Endothelial cell of hepatic sinusoid (primary cell): ENCODE results near the gene FAM217A.

Experiments used
- in situ Hi-C: cut with HindIII; loops from 2 replicates; pipeline ENCODE4 v1.10.0; 2017; ENCODE audit warnings: low sequenced_read_pairs

Gene FAM217A

DNA sequence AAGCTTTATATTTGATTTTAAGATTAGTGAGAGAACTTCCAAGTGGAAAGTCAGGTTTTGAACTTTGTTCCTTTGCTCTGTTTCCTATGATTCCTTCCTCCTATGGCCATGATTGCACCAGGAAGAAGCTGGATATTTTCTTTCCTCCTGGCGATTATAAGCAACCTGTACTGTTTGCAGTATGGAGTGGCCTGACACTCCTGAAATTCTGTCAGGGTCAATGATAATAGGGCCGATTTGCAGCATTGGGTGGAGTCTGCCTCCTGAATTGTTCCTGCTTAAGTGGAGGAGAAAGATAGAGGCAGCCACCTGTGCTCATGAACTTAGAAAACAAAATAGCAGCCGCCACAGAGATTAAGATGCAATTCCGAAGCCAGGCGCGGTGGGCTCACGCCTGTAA is 9.8 kb upstream of the FAM217A start:
- in situ Hi-C loops, result no loop called here

GRCh38 chr6:4085332-4085700 is 6.4 kb upstream of the FAM217A start:
- in situ Hi-C loops, result no loop called here

- in situ Hi-C loops, result no loop called here
These were observed 5.8 kb upstream of the FAM217A start for GRCh38 chr6:4084444-4085331.

DNA sequence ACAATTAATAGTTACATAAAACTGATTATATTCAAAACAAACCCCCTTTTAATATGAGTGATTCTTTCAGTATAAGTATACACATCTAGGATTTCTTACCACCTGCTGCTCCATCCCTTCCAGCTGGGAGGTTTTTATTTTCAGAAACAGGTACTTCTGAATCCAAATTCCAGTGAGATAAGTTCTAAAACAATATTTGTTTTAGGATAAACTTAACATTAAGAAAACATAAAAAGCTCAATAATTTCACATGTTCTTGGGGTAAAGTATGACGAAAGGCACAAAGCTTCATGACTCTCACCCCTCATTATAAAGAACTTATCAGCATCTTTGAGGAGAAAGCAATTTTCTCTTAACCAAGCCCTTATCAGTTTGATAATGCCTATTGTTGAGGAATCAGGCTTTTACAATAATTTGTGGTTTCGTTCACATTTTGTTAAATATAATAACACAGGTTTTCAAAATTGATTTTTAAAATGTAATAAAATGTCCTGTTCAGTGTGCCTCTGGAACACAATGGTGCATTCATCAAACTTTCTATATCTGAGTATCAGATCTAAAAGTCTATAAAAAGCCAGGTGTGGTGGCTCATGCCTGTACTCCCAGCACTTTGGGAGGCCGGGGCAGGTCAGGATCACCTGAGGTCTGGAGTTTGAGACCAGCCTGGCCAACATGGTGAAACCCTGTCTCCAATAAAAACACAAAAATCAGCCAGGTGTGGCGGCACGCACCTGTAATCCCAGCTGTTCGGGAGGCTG is 4.3 kb downstream of the FAM217A start:
- in situ Hi-C loops, result no loop called here

DNA sequence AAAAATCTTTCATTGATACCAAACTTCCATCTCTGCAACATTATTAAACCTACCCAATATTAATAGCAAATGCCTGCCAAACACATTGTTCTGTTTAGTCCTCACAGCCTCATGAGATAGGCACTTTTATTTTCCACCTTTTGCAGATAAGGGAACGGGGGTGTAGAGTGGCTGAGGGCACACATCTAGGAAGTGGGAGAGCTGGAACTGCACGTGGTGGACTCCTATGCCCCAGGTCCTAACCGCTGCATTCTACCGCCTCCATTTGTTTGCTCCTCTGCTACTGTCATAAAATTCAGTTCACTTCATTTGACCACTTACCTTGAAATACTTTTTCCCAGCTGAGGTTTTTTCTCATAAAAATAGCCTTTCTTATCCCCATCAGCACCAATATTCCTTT is 7.6 kb downstream of the FAM217A start:
- in situ Hi-C loops, result no loop called here

DNA sequence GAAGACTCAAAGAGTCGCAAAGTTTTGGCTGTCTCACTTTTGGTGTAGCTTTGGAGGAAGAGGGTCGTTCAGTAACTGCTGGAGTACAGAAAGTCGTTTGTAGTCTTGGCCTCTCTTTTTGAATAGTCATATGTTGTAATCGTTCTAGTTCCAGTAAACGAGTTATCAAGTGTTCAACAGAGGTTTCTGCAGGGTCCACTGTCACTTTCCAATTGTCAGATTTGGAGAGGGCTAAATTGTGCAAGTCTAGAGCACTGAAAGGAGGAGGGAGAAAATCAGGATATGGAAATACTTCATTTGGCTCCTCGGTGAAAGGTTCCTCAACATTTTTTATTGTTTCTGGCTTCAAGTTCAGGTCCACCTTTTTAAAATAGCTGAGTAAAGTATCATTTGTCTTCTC is 9.7 kb downstream of the FAM217A start:
- in situ Hi-C loops, result no loop called here

DNA sequence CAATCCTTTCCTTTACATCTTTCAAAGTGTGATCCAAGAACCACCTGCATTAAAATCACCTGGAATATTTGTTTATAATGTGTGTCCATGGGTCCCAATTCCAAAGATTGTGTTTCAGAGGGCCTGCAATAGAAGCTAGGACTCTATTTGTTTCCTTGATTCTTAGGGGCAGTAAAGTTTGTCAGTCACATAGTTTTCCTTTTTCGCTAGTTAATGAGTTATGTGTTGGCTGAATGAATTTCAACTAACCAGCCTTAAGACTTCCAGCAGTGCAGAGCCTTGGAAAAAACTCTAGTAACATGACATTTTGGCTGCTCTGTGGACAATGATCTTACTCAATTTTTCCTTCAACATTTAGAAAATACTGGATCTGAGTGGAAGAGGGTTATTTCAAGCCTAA is 11.3 kb downstream of the FAM217A start:
- in situ Hi-C loops, result no loop called here

GRCh38 chr6:4066029-4066755 is 12.7 kb downstream of the FAM217A start:
- in situ Hi-C loops, result no loop called here

GRCh38 chr6:4059115-4059777 is 19.7 kb downstream of the FAM217A start:
- in situ Hi-C loops, result loop anchor here (5.0 kb wide), 1 partner anchor 93 kb away; no protein-coding TSS in a partner anchor

- in situ Hi-C loops, result loop anchor here (5.0 kb wide), 1 partner anchor 95 kb away; no protein-coding TSS in a partner anchor
These were observed 21.9 kb downstream of the FAM217A start for GRCh38 chr6:4057036-4057435.

DNA sequence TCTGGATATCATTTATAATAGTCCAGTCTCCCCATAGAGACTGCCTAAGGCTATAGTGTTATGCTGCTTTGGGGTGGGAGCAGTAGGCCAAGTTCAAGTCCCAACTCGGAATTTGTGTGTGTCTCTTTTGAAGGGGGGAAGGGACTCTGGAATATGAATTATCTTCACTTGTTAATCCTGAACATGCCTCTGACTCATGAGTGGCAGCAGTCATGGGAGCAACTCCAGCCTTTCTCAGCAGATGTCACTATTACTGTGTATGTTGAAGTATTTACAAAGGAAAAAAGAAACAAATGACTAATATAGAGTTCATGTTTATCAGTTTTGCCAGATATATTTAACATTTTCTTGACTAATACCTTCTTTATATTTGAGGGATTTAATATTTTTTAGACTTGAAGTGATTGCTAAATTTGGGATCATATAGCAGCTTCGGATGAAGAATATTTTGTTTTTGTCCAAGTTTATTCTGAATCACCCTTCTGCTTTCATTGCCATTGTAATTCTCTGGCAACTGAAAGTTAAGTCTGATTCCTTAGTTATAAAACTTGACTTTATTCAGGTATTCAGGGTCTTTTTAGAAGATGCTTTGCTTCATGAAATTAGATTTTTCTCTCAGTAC is 23.4 kb downstream of the FAM217A start:
- in situ Hi-C loops, result loop anchor here (5.0 kb wide), 1 partner anchor 97 kb away; no protein-coding TSS in a partner anchor

GRCh38 chr6:4049246-4049645 is 29.7 kb downstream of the FAM217A start:
- in situ Hi-C loops, result no loop called here

- in situ Hi-C loops, result no loop called here
These were observed 37.5 kb downstream of the FAM217A start for GRCh38 chr6:4041480-4041879.

DNA sequence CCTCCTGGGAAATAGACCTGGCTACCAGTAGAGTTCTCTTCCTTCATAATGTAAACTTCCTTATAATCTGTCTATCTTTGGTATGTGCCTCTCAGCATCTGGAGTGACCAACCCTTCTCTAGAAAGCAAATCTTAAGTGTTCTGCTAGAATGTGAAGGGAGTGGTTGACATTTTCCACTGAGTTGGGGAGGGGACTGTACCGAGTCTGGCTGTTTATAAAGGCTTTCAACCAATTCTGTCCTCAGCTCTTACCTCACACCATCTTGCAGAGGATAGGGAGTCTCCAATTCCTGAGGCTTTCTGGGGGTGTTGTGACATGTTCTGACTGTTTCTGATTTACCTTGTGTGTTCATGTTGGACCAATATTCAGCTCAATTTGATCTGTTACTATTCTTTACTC is 39.6 kb downstream of the FAM217A start:
- in situ Hi-C loops, result no loop called here

GRCh38 chr6:4036581-4036980 is 42.4 kb downstream of the FAM217A start:
- in situ Hi-C loops, result no loop called here

DNA sequence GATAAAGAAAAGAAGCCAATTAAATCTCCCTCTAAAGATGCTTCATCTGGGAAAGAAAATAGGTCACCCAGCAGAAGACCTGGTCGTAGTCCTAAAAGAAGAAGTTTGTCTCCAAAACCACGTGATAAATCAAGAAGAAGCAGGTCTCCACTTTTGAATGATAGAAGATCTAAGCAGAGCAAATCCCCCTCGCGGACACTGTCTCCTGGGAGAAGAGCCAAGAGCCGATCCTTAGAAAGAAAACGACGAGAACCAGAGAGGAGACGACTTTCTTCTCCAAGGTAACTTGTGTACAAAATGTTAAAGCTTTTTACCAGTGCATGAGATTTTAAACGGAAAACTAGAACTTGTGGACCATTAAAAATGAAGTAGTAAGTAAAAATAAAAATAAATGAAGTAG is 46.5 kb downstream of the FAM217A start:
- in situ Hi-C loops, result no loop called here

DNA sequence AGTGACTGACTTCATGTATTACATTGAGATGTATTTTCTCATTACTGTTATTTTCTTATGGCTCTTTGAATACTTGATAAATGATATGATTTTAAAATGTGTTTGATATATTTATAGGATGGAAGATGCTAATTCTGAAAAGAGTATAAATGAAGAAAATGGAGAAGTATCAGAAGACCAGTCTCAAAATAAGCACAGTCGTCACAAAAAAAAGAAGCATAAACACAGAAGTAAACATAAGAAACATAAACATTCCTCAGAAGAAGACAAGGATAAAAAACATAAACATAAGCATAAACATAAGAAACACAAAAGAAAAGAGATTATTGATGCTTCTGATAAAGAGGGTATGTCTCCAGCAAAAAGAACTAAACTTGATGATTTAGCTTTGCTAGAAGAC is 47.5 kb downstream of the FAM217A start:
- in situ Hi-C loops, result no loop called here

- in situ Hi-C loops, result no loop called here
These were observed 48.3 kb downstream of the FAM217A start for GRCh38 chr6:4030669-4031068.

DNA sequence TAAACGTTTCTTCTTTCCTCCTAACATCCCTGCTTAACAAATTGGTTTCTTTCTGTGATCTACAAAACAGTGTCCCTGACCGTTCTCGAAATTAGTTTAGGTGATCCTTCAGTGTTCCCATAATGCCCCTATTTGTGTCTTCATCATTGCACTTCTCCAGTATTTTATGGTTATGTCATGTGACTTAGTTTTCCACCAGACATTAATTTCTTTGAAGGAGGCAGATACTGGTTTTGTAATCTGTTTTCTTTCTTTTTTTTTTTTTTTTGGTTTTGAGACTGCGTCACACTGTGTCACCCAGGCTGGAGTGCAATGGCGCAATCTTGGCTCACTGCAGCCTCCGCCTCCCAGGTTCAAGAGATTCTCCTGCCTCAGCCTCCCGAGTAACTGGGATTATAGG is 49.2 kb downstream of the FAM217A start:
- in situ Hi-C loops, result no loop called here

DNA sequence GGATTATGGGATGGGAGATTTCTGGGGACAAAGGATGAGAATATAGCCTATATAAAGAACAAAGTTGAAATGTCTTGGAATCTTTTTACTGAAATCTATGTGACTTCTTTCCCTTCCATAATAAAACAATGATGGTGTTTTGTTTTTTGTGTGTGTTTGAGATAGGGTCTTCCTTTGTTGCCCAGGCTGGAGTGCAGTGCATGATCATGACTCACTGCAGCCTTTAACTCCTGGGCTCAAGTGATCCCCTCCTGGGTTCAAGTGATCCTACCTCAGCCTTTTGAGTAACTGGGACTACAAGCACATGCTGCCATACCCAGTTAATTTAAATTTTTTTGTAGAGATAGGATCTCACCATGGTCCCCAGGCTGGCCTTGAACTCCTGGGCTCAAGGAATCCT is 50.9 kb downstream of the FAM217A start:
- in situ Hi-C loops, result no loop called here
